Measurements from ENCODE around the gene IGF2. TPM values are rescaled to one million over a fixed set of nuclear protein-coding genes. Genes with fewer than 3 reads are reported as not detected.

IGF2 gene
- total RNA-seq, 1 experiment from 2014 or later = 14.5 TPM

DNA sequence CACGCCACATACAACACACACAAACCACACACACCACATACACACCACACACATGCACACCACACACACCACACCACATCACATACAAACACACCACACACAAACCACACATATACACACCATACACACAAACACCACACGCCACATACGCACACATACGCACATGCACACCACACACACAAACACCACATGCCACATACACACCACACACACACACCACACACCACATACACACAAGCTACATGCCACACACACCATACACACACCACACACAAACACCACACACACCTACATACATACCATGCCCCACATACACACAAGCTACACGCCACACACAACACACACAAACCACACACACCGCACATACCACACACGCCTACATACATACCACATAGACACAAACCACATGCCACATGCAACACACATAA lies 48.1 kb upstream of the IGF2 start:
- ChIA-PET POLR2A (interaction anchor here (0.7 kb wide), 1 partner anchor 214 kb away, joined by 3 read pairs; no protein-coding TSS in a partner anchor), CTCF (interaction anchor here (1.7 to 2.3 kb wide), 3 partner anchors 112 to 233 kb away, joined by 9 to 17 read pairs (median 9); no protein-coding TSS in a partner anchor)
- no peak for ATAC-seq
- DNase-seq (ENCODE audit: low read depth, low spot score) = no peak
- no peaks in the 10 kb centered on the region for H3K27me3 ChIP-seq (ENCODE audit: control insufficient read depth, insufficient read depth, low read length)
- 0 out of 2 replicates have a peak, but pooled peaks cover 3% of the 10 kb centered on the region for H3K4me1 ChIP-seq (ENCODE audit: control insufficient read depth, insufficient read depth, low read length)
- no peaks in the 10 kb centered on the region for H3K36me3 ChIP-seq (ENCODE audit: control insufficient read depth, insufficient read depth, low read length)
- H3K27ac ChIP-seq (ENCODE audit: low read length) = no peak overlapping the region
- no peaks in the 10 kb centered on the region for H3K9me3 ChIP-seq (ENCODE audit: control insufficient read depth, insufficient read depth, low read depth, low read length)
- no peak for TF ChIP-seq POLR2AphosphoS5 (IDR thresholded peaks at IDR 0.05; ENCODE audit: low read depth, low read length)
- TF ChIP-seq, protein P1, sequence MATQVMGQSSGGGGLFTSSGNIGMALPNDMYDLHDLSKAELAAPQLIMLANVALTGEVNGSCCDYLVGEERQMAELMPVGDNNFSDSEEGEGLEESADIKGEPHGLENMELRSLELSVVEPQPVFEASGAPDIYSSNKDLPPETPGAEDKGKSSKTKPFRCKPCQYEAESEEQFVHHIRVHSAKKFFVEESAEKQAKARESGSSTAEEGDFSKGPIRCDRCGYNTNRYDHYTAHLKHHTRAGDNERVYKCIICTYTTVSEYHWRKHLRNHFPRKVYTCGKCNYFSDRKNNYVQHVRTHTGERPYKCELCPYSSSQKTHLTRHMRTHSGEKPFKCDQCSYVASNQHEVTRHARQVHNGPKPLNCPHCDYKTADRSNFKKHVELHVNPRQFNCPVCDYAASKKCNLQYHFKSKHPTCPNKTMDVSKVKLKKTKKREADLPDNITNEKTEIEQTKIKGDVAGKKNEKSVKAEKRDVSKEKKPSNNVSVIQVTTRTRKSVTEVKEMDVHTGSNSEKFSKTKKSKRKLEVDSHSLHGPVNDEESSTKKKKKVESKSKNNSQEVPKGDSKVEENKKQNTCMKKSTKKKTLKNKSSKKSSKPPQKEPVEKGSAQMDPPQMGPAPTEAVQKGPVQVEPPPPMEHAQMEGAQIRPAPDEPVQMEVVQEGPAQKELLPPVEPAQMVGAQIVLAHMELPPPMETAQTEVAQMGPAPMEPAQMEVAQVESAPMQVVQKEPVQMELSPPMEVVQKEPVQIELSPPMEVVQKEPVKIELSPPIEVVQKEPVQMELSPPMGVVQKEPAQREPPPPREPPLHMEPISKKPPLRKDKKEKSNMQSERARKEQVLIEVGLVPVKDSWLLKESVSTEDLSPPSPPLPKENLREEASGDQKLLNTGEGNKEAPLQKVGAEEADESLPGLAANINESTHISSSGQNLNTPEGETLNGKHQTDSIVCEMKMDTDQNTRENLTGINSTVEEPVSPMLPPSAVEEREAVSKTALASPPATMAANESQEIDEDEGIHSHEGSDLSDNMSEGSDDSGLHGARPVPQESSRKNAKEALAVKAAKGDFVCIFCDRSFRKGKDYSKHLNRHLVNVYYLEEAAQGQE (IDR thresholded peaks at IDR 0.05; ENCODE audit: insufficient read depth in 1 of 2, low read depth in 2 of 2, low read length in 1 of 2) = no peak
- no peak for TF ChIP-seq SIN3A (IDR thresholded peaks at IDR 0.05; ENCODE audit: borderline replicate concordance, insufficient read depth, low read depth, low read length)
- TF ChIP-seq, protein P2, sequence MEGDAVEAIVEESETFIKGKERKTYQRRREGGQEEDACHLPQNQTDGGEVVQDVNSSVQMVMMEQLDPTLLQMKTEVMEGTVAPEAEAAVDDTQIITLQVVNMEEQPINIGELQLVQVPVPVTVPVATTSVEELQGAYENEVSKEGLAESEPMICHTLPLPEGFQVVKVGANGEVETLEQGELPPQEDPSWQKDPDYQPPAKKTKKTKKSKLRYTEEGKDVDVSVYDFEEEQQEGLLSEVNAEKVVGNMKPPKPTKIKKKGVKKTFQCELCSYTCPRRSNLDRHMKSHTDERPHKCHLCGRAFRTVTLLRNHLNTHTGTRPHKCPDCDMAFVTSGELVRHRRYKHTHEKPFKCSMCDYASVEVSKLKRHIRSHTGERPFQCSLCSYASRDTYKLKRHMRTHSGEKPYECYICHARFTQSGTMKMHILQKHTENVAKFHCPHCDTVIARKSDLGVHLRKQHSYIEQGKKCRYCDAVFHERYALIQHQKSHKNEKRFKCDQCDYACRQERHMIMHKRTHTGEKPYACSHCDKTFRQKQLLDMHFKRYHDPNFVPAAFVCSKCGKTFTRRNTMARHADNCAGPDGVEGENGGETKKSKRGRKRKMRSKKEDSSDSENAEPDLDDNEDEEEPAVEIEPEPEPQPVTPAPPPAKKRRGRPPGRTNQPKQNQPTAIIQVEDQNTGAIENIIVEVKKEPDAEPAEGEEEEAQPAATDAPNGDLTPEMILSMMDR (IDR thresholded peaks at IDR 0.05) = no peak
- TF ChIP-seq TCF7L2 (IDR thresholded peaks at IDR 0.05; ENCODE audit: low read depth, low read length) = no peak
- intact Hi-C loops (cut with micrococcal nuclease; ENCODE audit: unreplicated experiment) (no loop called here), in situ Hi-C loops (cut with HindIII; ENCODE audit: low pct_unique_long_range_greater_than_20kb, low sequenced_read_pairs) (no loop called here)
- no peak overlapping the region for H3K4me3 ChIP-seq (ENCODE audit: low read depth in 2 of 2, low read length in 2 of 2)
- BruUV-seq (replicated peaks) = no TSS peak

DNA sequence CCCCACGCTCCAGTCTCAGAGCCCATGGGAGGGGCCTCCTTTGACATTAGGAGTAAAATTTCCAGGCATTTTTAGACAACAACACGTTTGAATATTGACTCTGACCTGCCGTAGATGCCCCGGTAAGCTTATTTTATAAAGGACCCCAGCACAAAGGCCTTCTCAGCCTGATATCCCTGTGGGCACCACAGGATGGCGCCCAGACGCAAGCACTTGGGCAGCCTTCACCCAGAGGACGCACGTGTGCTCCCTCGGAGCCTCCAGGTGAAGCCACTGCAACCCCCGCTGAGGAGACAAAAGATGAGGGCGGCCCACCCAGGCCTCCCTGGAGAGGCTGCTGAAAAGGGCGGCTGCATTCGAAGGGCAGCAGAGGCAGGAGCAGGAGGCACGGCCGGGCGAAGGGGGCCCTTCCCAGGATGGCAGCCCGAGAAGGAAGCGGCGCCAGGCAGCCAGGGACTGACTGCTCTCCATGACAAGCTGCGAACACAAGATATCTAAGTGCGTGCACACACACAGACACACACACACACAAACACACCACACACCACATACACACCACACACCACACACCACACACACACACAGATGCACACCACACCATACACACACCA lies 47.6 kb upstream of the IGF2 start:
- H3K27ac ChIP-seq (ENCODE audit: low read length) = no peak overlapping the region
- ChIA-PET POLR2A (interaction anchor here (0.6 to 0.7 kb wide), 2 partner anchors 191 to 215 kb away, joined by 3 to 11 read pairs; no protein-coding TSS in a partner anchor), CTCF (interaction anchor here (0.6 to 2.3 kb wide), 8 partner anchors 12 to 339 kb away, joined by 3 to 17 read pairs (median 4); no protein-coding TSS in a partner anchor)
- H3K4me3 ChIP-seq (ENCODE audit: low read depth in 2 of 2, low read length in 2 of 2) = no peak overlapping the region
- no peak for DNase-seq (ENCODE audit: low read depth, low spot score)
- in situ Hi-C loops (cut with HindIII; ENCODE audit: low pct_unique_long_range_greater_than_20kb, low sequenced_read_pairs) (no loop called here), intact Hi-C loops (cut with micrococcal nuclease; ENCODE audit: unreplicated experiment) (no loop called here)
- peak; percentile 85 for ATAC-seq
- H3K27me3 ChIP-seq (ENCODE audit: control insufficient read depth, insufficient read depth, low read length) = no peaks in the 10 kb centered on the region
- 0 out of 2 replicates have a peak, but pooled peaks cover 3% of the 10 kb centered on the region for H3K4me1 ChIP-seq (ENCODE audit: control insufficient read depth, insufficient read depth, low read length)
- BruUV-seq (replicated peaks) = no TSS peak
- no peaks in the 10 kb centered on the region for H3K36me3 ChIP-seq (ENCODE audit: control insufficient read depth, insufficient read depth, low read length)
- TF ChIP-seq, protein P2 (IDR thresholded peaks at IDR 0.05) = peak; percentile 97
- TF ChIP-seq, protein P1 (IDR thresholded peaks at IDR 0.05; ENCODE audit: insufficient read depth in 1 of 2, low read depth in 2 of 2, low read length in 1 of 2) = no peak
- TF ChIP-seq TCF7L2 (IDR thresholded peaks at IDR 0.05; ENCODE audit: low read depth, low read length) (no peak), SIN3A (IDR thresholded peaks at IDR 0.05; ENCODE audit: borderline replicate concordance, insufficient read depth, low read depth, low read length) (no peak)
- no peaks in the 10 kb centered on the region for H3K9me3 ChIP-seq (ENCODE audit: control insufficient read depth, insufficient read depth, low read depth, low read length)

Measured in Panc1 (cell line).